HG03442 (cell line): Measurements from ENCODE around the gene DDRGK1.

Experiments used
- ATAC-seq: cut with Tn5 transposase; IDR thresholded peaks from one replicate; pipeline ENCODE4 v1.9.1; 2021; ENCODE audit warnings: mild to moderate bottlenecking, moderate library complexity; ENCODE audit not compliant: unreplicated experiment

The DDRGK1 gene

GRCh38 chr20:3204124-3204794 lies at the start of gene DDRGK1:
Gene DDRGK1 (minus strand): TSS chr20:3204682. CDS start chr20:3204627, 55 bp downstream.
- peak; percentile 78 for ATAC-seq

GRCh38 chr20:3251806-3252205 lies 47.3 kb upstream of the DDRGK1 start:
- no peak for ATAC-seq

DNA sequence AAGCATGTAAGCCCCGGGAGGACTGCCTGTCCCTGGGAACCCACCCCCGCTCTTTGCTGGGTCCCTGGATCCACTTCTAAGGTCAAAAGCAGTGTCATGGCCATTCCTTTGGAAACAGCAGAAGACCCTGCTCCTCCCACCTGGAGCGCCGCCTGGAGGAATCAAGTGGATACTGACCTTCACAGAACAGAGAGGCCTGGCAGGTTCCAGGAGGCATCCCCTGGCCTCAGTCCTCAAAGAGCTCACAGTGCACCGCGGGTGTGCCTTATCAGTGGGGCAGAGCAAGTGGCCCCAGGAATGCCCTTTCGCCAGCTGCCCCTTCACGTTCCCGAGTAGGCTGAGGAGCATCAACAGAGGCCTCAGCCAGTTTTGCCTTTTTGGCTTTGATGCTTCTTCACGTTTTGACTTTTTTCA lies 45.6 kb upstream of the DDRGK1 start:
- no peak for ATAC-seq

GRCh38 chr20:3248993-3249347 lies 44.5 kb upstream of the DDRGK1 start:
- no peak for ATAC-seq

- ATAC-seq, result no peak
Measured at GRCh38 chr20:3248167-3248992, 43.9 kb upstream of the DDRGK1 start.

- ATAC-seq, result no peak
Measured at GRCh38 chr20:3247638-3248037, 43.2 kb upstream of the DDRGK1 start.

DNA sequence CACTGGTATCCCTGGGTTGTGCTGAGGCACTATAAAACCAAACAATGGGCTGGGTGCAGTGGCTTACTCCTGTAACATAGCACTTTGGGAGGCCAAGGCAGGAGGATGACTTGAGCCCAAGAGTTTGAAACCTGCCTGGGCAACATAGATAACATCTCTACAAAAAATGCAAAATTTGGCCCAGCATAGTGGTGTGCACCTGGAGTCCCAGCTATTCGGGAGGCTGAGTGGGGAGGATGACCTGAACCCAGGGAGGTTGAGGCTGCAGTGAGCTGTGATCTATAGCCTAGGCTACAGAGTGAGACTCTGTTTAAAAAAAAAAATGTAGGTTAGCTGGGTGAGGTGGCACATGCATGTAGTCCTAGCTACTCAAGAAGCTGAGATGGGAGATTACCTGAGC lies 42.2 kb upstream of the DDRGK1 start:
- ATAC-seq, result no peak

- ATAC-seq, result no peak
Measured at GRCh38 chr20:3245711-3246110, 41.2 kb upstream of the DDRGK1 start.

DNA sequence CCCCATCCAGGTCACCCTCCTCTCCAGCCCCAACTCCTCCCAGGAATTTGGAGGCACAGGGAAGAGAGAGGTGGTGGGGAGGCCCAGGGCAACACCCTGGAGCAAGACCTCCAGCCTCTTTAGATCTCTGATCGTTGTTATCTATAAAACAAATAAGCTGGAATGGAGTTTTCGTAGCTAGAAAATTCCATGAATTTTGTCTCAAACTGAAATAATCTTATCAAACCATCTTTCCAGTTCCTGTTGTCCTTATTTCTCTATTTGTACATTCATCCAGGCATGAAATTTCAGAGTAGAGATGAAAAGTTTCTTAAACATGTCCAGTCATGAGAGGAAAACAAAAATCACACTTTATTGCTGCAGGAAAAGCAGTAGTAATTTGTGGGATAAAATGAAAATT lies 40.7 kb upstream of the DDRGK1 start:
- ATAC-seq, result no peak

GRCh38 chr20:3244613-3245012 lies 40.1 kb upstream of the DDRGK1 start:
- no peak for ATAC-seq

DNA sequence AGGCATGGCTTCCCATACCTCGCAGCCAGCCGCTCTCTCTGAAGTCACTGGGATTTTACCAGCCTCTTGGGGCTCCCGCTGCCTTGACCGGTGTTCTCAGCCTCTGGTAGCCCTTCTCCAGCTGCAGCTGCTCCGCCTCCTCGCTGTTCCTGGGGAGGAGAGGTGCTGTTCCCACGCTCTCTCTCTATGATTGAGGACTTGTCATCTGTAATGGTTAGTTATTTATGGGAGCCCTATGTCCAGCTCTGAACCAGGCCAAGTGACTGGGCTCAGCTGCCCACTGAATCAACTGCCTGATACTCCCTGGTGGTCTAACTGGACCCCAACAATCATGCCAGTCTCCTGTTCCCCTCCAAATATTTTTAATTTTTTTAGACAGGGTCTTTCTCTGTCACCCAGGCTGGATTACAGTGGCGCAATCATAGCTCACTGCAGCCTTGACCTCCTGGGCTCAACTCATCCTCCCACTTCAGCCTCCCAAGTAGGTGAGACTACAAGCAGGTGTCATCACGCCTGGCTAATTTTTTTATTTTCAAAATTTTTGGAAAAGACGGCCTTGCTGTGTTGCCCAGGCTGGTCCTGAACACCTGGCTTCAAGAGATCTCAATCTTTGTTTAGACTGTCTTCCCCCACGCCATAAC lies 39.4 kb upstream of the DDRGK1 start:
- no peak for ATAC-seq

GRCh38 chr20:3242172-3242692 lies 37.8 kb upstream of the DDRGK1 start:
- no peak for ATAC-seq

- ATAC-seq, result no peak
Measured at GRCh38 chr20:3240776-3241363, 36.4 kb upstream of the DDRGK1 start.

- ATAC-seq, result no peak
Measured at GRCh38 chr20:3239867-3240775, 35.6 kb upstream of the DDRGK1 start.

- ATAC-seq, result no peak
Measured at GRCh38 chr20:3239026-3239866, 34.8 kb upstream of the DDRGK1 start, which contains the start of gene SLC4A11. Gene SLC4A11 (minus strand): TSS chr20:3239190. CDS start chr20:3239137, 53 bp downstream.

- no peak for ATAC-seq
Measured at GRCh38 chr20:3238616-3239025, 34.1 kb upstream of the DDRGK1 start.

GRCh38 chr20:3237958-3238615 lies 33.6 kb upstream of the DDRGK1 start:
- no peak for ATAC-seq

DNA sequence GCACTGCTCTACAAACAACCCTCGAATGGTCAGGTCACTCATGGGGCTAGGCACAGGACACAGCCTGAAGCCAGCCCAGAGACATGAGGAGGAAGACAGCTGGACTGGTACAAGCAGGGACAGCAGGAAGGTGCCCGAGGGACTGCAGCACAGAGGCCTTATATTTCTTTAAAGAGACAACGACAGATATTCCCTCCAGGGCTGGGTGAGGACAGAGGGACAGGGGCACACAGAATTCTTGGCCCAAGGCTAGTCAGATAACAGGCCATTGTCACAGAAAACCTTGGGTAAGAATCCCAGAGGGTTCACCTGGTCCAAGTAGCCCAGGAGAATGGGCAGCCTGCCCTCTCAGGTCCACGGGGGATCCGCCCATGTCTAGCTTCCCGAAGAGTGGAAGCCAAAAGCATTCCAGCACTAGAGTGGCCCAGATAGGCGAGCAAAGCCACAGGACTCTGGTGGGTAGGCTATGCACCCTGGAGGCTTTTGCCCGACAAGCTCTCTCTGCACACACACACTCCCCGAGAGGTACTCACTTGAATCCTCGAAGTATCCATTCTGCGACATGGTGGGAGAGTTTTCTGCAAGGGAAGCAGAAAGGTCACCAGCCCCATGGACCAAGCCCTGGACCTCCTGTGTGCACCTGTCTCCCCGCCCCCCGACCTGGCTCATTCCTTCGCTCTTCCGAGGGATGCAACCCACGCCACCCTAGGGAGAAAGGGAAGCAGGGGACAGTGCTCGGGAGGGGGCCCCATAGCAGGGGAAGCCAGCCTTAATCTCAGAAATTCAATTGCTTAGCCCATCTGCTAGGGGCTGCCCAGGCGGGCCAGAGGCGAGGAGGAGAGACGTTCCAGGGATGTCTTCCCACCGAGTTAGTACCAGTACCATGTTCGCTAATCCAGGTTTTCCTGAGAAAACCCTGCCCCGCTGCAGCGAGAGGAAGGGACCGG lies 32.8 kb upstream of the DDRGK1 start:
- ATAC-seq, result no peak
